Psoas muscle (tissue), 8 donors: ENCODE measurements around the gene CEP162. TPM values are rescaled to one million over a fixed set of nuclear protein-coding genes. Genes with fewer than 3 reads are reported as not detected.
"Not testable (repeated sequence)": the region's sequence is repeated elsewhere in the genome, so short reads cannot be mapped to it uniquely, and the experiment has no call there.

Experiments
- ATAC-seq, 4 donors: fragments of 200-7000 bp; cut with Tn5 transposase; one replicate each; pipeline ENCODE4 v1.9.1; 2020; ENCODE audit warnings: moderate library complexity in 3 of 4, mild to moderate bottlenecking in 2 of 4
- DNase-seq, 2 donors: peaks; one replicate each; pipeline ENCODE4 v3.0.0-alpha.2; 2020
- H3K27ac ChIP-seq: fragments of 200-600 bp; one replicate; pipeline ENCODE4 v1.8.0; 2022
- H3K27me3 ChIP-seq, 3 donors: fragments of 200-600 bp in 1 of 3; one replicate each; pipeline versions ENCODE4 v1.6.1 to v1.8.0; 2013 to 2022; ENCODE audit warnings: low read length in 2 of 3, mild to moderate bottlenecking in 2 of 3, moderate library complexity in 1 of 3; ENCODE audit not compliant: insufficient read depth in 3 of 3
- H3K36me3 ChIP-seq, 2 donors: fragments of 200-600 bp in 1 of 2; one replicate each; pipeline versions ENCODE4 v1.6.1 to v1.8.0; 2013 to 2022; ENCODE audit warnings: low read depth in 1 of 2, mild to moderate bottlenecking in 1 of 2, moderate library complexity in 1 of 2; ENCODE audit not compliant: insufficient read depth in 1 of 2
- H3K4me1 ChIP-seq: fragments of 200-600 bp; one replicate; pipeline ENCODE4 v1.8.0; 2022
- H3K4me3 ChIP-seq: fragments of 200-600 bp; one replicate; pipeline ENCODE4 v1.8.0; 2022; ENCODE audit warnings: mild to moderate bottlenecking
- H3K9me3 ChIP-seq: fragments of 200-600 bp; one replicate; pipeline ENCODE4 v1.8.0; 2022
- CTCF ChIP-seq: fragments of 200-600 bp; IDR thresholded peaks from one replicate; pipeline ENCODE4 v1.8.0; 2022; ENCODE audit warnings: antibody characterized with exemption
- WGBS, 3 donors: extraction: QIAGEN DNeasy Blood & Tissue Kit; methylation state at CpG; one replicate each; pipeline versions ENCODE4 v1.1.6 to v1.1.7; 2013; 5-methylcytosine and 5-hydroxymethylcytosine counted together
- intact Hi-C, 2 donors: fragments of 100-400 bp; cut with DNase I; formaldehyde crosslinking; loops; one replicate each; pipeline versions ENCODE4 v1.11.0 to v1.14.2; 2022
- polyA plus RNA-seq, 3 donors: library from polyadenylated mRNA; stranded (reverse); fragments of 200-250 nt; gene quantifications; one replicate each; pipeline ENCODE4 v1.2.3, GENCODE V29; 2013
- total RNA-seq, 4 donors: library from RNA; stranded (reverse); fragmentation: NEBNext Ultra II Directional in 2 of 4; extraction: Animal tissue kit (Norgen Biotek cat#: 25700) in 2 of 4; gene quantifications; one replicate each; pipeline versions ENCODE4 v1.2.1 to v1.2.4, GENCODE V29; 2021 to 2023
- donor health status: healthy with polysubstance abuse.
- donor health status: DM: no; HTN: no; CAD: no; lungs with moderate emphysema.
- donor health status: Bipolar disorder and iron deficiency.
- donor health status: healthy.
- donor health status: DM: yes; HTN: yes; CAD: no.
- donor health status: DM: no; HTN: no; CAD: no.
- donor health status: DM: no; HTN: no; CAD: no.
- donor health status: DM: yes; HTN: yes; CAD: no.

The CEP162 gene
- total and polyA plus RNA-seq, 7 donors: 1.5 to 4.0 (median 2.4) TPM

GRCh38 chr6:84166395-84166794, 61.0 kb downstream of the CEP162 start:
- ATAC-seq: no peak
- Histone ChIP-seq H3K9me3 (no peaks in the 10 kb centered on the region), H3K27ac (no peak overlapping the region), H3K4me1 (no peaks in the 10 kb centered on the region), H3K4me3 (no peak overlapping the region), H3K36me3 (peaks cover 0 to 17% of the 10 kb centered on the region in 2 donors), H3K27me3 (no peaks in the 10 kb centered on the region)
- DNase-seq: no peak
- intact Hi-C loops: no loop called here
- no peak for TF ChIP-seq CTCF

GRCh38 chr6:84164328-84164727, 63.1 kb downstream of the CEP162 start:
- H3K27ac ChIP-seq, ATAC-seq, intact Hi-C loops, H3K4me1 ChIP-seq, H3K4me3 ChIP-seq, H3K9me3 ChIP-seq, H3K27me3 ChIP-seq, DNase-seq: not testable (repeated sequence)
- WGBS, 3 donors: 96% methylated on average over 3 of the region's 3 CpGs
- peaks cover 0 to 29% of the 10 kb centered on the region in 2 donors for H3K36me3 ChIP-seq

GRCh38 chr6:84161190-84161589, 66.3 kb downstream of the CEP162 start:
- WGBS, 3 donors: 25 to 39% (median 38%) methylated on average over 2 of the region's 2 CpGs

GRCh38 chr6:84156306-84156705, 71.1 kb downstream of the CEP162 start:
- intact Hi-C loops: no loop called here
- ATAC-seq (no peak), DNase-seq (no peak)
- H3K27me3 ChIP-seq: no peaks in the 10 kb centered on the region
- WGBS, 3 donors: 86 to 93% (median 87%) methylated on average over 4 of the region's 4 CpGs
- no peaks in the 10 kb centered on the region for H3K4me1 ChIP-seq
- TF ChIP-seq CTCF: no peak
- no peak overlapping the region for H3K4me3 ChIP-seq
- H3K36me3 ChIP-seq: peaks cover 0 to 47% of the 10 kb centered on the region in 2 donors
- H3K27ac ChIP-seq: no peak overlapping the region
- H3K9me3 ChIP-seq: no peaks in the 10 kb centered on the region

More at GRCh38 chr6:84161190-84161589, 66.3 kb downstream of the CEP162 start:
- no peak for ATAC-seq
- Histone ChIP-seq H3K27ac (no peak overlapping the region), H3K9me3 (no peaks in the 10 kb centered on the region), H3K27me3 (no peaks in the 10 kb centered on the region), H3K4me3 (no peak overlapping the region), H3K36me3 (peaks cover 0 to 22% of the 10 kb centered on the region in 2 donors), H3K4me1 (no peaks in the 10 kb centered on the region)
- intact Hi-C loops: no loop called here
- no peak for DNase-seq
- TF ChIP-seq CTCF: no peak

- ATAC-seq (no peak), DNase-seq (no peak)
- Histone ChIP-seq H3K27me3 (no peaks in the 10 kb centered on the region), H3K27ac (no peak overlapping the region), H3K9me3 (no peaks in the 10 kb centered on the region), H3K4me1 (no peaks in the 10 kb centered on the region), H3K36me3 (peaks cover 0 to 34% of the 10 kb centered on the region in 2 donors), H3K4me3 (no peak overlapping the region)
- intact Hi-C loops: no loop called here
- WGBS, 3 donors: 81 to 87% (median 85%) methylated on average over 1 of the region's 1 CpG
- TF ChIP-seq CTCF: no peak
Observed at GRCh38 chr6:84151669-84152068, 75.8 kb downstream of the CEP162 start.
